RWPE1 (cell line): ENCODE results near the gene POPDC2.

ENCODE experiments used
- CTCF ChIA-PET: fragments of 350-600 bp; sonication (Branson Sonifier 250); formaldehyde crosslinking; extraction: SDS; loops from one replicate; lab custom pipeline; 2021; lab: Yijun Ruan, JAX
- POLR2A ChIA-PET: fragments of 400-600 bp; formaldehyde crosslinking; extraction: SDS; loops from one replicate; lab custom pipeline; 2020; ENCODE audit warnings: antibody characterized with exemption; ENCODE audit not compliant: low non-redundant PET; lab: Yijun Ruan, JAX
- DNase-seq: peaks from one replicate; pipeline ENCODE4 v3.0.0; 2012; ENCODE audit warnings: low spot score
- H3K27ac ChIP-seq: fragments of 450-650 bp; 2 replicates; pipeline ENCODE4 v1.5.1; 2017
- TF ChIP-seq, protein P1 (sequence below): fragments of 450-650 bp; conservative IDR thresholded peaks from 2 replicates; pipeline ENCODE4 v1.5.1; 2017; ENCODE audit warnings: low read depth, mild to moderate bottlenecking

POPDC2 gene

DNA sequence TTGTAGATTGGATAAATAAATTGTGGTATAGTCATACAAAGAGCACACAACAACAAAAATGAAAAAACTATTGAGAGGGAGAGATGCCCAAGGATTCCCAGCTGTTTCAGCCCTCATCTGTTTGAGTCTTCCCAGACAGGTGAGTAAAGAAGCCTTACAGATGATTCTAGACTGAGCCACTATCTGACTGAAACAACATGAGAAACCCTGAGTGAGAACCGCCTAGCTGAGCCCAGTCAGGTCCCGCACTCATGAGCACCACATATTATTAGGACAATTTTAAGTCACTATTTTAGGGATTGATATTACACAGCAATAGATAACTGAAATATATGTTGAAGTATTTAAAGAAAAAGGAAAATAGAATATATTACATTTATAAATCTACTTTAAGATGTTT, 19.0 kb downstream of the POPDC2 start:
- TF ChIP-seq, protein P1, sequence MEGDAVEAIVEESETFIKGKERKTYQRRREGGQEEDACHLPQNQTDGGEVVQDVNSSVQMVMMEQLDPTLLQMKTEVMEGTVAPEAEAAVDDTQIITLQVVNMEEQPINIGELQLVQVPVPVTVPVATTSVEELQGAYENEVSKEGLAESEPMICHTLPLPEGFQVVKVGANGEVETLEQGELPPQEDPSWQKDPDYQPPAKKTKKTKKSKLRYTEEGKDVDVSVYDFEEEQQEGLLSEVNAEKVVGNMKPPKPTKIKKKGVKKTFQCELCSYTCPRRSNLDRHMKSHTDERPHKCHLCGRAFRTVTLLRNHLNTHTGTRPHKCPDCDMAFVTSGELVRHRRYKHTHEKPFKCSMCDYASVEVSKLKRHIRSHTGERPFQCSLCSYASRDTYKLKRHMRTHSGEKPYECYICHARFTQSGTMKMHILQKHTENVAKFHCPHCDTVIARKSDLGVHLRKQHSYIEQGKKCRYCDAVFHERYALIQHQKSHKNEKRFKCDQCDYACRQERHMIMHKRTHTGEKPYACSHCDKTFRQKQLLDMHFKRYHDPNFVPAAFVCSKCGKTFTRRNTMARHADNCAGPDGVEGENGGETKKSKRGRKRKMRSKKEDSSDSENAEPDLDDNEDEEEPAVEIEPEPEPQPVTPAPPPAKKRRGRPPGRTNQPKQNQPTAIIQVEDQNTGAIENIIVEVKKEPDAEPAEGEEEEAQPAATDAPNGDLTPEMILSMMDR = no peak
- H3K27ac ChIP-seq = no peak overlapping the region
- ChIA-PET POLR2A (no interaction called here), CTCF (no interaction called here)
- DNase-seq = no peak

DNA sequence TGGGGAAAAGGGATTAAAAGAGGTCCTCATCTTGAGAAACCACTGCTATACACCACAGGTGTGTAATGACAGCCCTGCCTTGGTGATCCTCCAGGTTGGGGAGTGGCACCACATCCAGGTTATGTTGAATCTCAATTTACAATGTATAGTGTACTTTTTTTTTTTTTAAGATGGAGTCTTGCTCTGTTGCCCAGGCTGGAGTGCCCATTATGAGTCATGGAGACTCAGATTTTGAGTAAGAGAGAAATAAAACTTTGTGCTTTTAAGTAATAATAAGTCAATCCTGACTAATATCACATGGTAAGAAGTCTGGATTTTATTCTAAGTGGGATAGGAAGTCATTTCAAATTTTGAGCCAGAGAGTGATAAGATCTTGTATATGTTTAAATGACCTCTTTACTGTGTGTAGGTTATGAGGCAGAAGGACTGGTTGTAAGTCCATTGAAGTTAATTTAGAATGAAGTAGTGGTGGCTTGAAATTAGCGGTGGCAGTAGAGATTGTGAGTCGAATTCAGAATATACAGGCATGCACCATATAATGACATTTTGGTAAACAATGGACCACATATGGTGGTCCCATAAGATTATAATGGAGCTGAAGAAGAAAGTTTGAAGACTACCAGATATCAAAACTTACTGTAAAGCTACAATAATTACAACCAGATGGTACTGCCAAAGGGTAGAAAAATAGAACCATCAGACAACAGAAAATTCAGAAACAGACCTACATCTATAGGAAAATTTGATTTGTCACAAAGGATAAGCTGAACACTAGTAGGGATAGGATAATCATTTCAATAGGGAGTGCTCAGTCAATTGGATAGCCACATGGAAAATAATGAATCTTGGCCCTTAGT, 20.7 kb downstream of the POPDC2 start:
- no peak overlapping the region for H3K27ac ChIP-seq
- CTCF ChIA-PET = no interaction called here
- DNase-seq = no peak
- TF ChIP-seq, protein P1 = no peak
- POLR2A ChIA-PET = no interaction called here

DNA sequence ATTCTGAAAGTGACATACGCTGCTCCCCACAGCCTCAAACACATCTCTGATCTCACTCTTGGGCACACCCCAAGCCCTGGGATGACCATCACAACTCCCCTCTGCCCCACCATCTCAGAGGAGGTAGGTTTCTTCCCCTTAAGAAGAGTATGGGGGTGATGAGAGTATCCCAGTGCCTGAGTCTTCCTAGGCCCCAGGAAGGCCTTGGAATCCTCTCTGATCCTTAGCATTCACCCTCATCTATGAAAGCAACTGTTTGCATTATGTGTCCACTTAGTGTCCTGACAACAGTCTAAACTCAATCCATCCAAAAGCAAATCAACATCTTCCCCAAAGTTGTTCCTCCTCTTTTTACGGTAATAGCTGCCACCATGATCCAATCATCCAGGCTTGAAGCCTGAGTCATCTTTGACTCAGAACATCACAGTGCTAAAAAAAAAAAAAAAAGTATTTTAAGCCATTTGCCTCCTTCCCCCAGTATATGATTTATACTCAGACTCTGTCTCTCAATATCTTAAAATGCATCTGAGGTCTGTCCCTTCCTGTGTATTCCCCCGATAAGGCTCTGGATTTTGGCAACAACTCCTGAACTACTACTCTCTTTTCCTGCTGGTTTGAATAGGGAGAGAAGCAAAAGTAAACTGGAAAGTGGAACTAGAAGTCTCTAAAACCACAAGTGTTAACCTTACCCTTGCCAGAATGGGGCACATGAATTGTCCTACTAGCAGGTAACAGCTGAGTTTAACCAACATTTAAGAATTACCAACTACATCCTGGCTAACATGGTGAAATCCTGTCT, 22.5 kb downstream of the POPDC2 start:
- peak; percentile 65 for DNase-seq
- peak overlapping the region; percentile 53 for H3K27ac ChIP-seq
- ChIA-PET POLR2A (interaction anchor here (0.7 to 1.0 kb wide), 2 partner anchors 11 to 459 kb away, joined by 5 read pairs; no protein-coding TSS in a partner anchor), CTCF (interaction anchor here (0.7 kb wide), 1 partner anchor 43 kb away, joined by 4 read pairs; no protein-coding TSS in a partner anchor)
- TF ChIP-seq, protein P1 = no peak

DNA sequence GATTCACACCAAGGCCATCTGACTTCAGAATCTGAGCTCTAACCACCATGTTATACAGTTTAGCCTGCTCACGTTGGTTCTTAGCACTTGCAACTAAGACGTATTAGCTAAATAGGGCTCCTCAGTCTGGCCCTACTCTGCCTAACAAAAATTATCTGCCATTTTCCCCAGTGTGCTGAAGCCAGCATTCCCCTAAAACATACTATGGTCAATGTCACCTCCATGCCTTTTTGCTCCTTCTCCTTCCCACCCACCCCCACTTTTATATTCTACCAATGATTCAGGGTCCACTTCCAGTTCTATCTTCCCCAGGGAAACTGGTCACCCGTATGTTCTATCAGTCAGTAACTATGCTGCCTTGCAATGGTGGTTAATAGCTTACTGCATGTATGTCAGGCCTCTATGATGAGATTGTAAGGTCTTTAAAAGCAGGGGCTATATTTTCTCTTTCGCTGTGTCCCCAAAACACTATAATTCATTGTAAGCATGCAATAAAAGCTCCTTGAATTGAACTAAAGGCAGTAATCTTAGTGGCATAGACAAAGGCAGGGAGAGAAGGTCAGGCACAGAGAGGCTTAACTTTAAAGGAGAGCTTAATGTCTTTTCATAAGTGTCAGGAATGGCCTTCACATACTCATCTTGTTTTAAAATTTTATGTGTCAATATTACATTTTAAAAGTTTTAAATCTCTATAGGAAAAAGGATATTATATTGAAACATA, 23.3 kb downstream of the POPDC2 start:
- no peak overlapping the region for H3K27ac ChIP-seq

DNA sequence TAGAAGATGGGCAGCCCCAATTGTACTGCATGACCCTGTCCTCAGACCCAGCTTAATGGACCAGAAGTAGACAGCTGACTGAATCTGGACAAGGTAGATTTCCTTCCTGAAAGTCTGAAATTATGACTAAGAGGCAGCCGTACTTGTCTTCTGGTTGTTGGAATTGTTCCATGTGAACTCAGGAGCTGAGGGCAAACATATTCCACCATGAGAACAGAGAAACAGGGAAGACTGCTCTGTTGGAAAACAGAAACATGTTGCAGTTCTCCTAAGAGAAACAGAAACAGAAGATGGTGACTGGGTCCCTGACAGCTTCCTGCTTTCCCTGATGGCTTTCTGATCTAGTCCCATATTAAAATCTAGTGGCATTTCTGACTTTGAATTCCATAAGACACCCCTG, 24.1 kb downstream of the POPDC2 start:
- POLR2A ChIA-PET = no interaction called here
- no peak overlapping the region for H3K27ac ChIP-seq
- CTCF ChIA-PET = interaction anchor here (1.1 kb wide), 1 partner anchor 61 kb away, joined by 3 read pairs; no protein-coding TSS in a partner anchor
- TF ChIP-seq, protein P1 = no peak
- DNase-seq = peak; percentile 13

More for the DNA sequence above, 23.3 kb downstream of the POPDC2 start:
- no peak for DNase-seq
- CTCF ChIA-PET = interaction anchor here (0.5 to 1.1 kb wide), 2 partner anchors 60 to 362 kb away, joined by 3 read pairs; no protein-coding TSS in a partner anchor
- POLR2A ChIA-PET = interaction anchor here (0.7 to 1.0 kb wide), 2 partner anchors 10 to 459 kb away, joined by 5 read pairs; no protein-coding TSS in a partner anchor
- TF ChIP-seq, protein P1 = no peak

DNA sequence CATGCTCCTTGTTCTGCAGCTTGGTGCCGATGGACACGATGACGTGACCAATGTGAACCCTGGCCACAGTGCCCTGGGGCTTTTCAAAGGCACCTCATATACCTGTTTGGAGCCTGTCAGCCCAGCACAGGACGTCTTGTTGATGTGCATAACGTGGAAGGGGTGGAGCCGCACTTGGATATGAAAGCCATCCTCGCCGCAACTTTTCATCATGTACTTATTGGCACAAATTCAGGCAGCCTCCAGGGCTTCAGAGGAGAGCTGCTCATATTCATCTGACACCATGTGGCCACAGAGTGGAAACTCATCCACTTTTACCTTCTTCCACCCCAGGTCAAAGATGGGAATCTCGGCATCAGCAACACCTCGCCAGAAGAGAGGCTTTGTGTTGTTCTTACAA, 24.7 kb downstream of the POPDC2 start:
- CTCF ChIA-PET = no interaction called here
- TF ChIP-seq, protein P1 = no peak
- DNase-seq = no peak
- POLR2A ChIA-PET = no interaction called here
- no peak overlapping the region for H3K27ac ChIP-seq
